Activated T-cell treated with anti-CD3 and anti-CD28 coated beads, Interleukin-2, amount 50 U/mL, for 4 hours (primary cell): ENCODE measurements around the gene IL34. TPM values are rescaled to one million over a fixed set of nuclear protein-coding genes. Genes with fewer than 3 reads are reported as not detected.

ENCODE experiments used
- ATAC-seq, 2 donors: fragments of 200-7000 bp; cut with Tn5 transposase; one replicate each; pipeline ENCODE4 v1.10.0; 2021
- DNase-seq: peaks from one replicate; pipeline ENCODE4 v3.0.0-alpha.2; 2020
- H3K27me3 Mint-ChIP-seq: one replicate; pipeline ENCODE4 v1.8.0; 2021; ENCODE audit warnings: low read depth, mixed read lengths
- H3K36me3 Mint-ChIP-seq: one replicate; pipeline ENCODE4 v1.8.0; 2022; ENCODE audit warnings: mixed read lengths; ENCODE audit not compliant: insufficient read depth
- H3K4me1 Mint-ChIP-seq: one replicate; pipeline ENCODE4 v1.8.0; 2021; ENCODE audit warnings: low read depth, mixed read lengths
- H3K4me3 Mint-ChIP-seq: one replicate; pipeline ENCODE4 v1.8.0; 2021; ENCODE audit warnings: mild to moderate bottlenecking, moderate library complexity, mixed read lengths
- H3K9me3 Mint-ChIP-seq: one replicate; pipeline ENCODE4 v1.8.0; 2021; ENCODE audit warnings: mixed read lengths
- total RNA-seq, 3 donors: library from RNA; stranded (reverse); gene quantifications; one replicate each; pipeline ENCODE4 v1.2.1, GENCODE V29; 2021

Gene IL34
- total RNA-seq, 3 donors from 2014 or later: 0.13 to 0.24 (median 0.13) TPM

DNA sequence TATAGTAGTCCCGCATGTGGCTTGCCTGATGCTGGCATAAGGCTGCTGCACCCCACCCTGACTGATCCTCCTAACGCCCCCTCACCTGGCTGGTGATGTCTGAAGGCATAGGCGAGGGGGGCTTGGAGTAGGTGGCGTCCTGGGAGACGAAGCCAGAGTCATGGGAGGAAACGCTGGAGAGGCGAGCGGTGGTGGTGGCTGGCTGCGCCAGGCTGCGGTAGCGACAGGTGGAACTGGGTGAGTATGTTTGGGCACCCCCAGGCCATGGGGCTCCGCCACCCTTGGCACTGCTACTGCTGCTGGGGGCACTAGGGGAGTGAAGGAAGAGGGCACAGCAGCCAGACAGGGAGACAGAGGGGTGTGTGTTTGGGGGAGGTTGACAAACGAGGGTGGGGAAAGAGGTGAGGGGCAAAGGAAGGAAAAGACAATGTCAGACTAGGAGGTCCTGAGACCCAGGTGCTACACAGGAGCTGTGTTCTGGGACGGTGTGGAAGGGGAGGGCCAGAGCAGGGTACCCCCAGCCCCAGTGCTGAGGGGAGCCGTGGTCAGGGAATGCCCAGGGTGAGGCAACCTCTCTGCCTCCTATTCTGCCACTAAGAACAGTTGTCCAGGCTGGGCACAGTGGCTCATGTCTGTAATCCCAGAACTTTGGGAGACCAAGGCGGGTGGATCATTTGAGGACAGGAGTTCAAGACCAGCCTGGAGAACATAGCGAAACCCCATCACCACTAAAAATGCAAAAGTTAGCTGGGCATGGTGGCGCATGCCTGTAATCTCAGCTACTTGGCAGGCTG, 28.1 kb downstream of the IL34 start:
- Mint-ChIP-seq H3K27me3 (no peaks in the 10 kb centered on the region), H3K4me3 (no peak overlapping the region), H3K36me3 (no peaks in the 10 kb centered on the region), H3K4me1 (peaks cover 2% of the 10 kb centered on the region), H3K9me3 (no peaks in the 10 kb centered on the region)
- ATAC-seq (peak in 1 of 2 donors; percentile 18), DNase-seq (no peak)

- DNase-seq (no peak), ATAC-seq (no peak)
- Mint-ChIP-seq H3K4me3 (no peak overlapping the region), H3K27me3 (no peaks in the 10 kb centered on the region), H3K36me3 (no peaks in the 10 kb centered on the region), H3K9me3 (no peaks in the 10 kb centered on the region), H3K4me1 (peaks cover 2% of the 10 kb centered on the region)
Observed at GRCh38 chr16:70675851-70676513, 29.6 kb downstream of the IL34 start.

DNA sequence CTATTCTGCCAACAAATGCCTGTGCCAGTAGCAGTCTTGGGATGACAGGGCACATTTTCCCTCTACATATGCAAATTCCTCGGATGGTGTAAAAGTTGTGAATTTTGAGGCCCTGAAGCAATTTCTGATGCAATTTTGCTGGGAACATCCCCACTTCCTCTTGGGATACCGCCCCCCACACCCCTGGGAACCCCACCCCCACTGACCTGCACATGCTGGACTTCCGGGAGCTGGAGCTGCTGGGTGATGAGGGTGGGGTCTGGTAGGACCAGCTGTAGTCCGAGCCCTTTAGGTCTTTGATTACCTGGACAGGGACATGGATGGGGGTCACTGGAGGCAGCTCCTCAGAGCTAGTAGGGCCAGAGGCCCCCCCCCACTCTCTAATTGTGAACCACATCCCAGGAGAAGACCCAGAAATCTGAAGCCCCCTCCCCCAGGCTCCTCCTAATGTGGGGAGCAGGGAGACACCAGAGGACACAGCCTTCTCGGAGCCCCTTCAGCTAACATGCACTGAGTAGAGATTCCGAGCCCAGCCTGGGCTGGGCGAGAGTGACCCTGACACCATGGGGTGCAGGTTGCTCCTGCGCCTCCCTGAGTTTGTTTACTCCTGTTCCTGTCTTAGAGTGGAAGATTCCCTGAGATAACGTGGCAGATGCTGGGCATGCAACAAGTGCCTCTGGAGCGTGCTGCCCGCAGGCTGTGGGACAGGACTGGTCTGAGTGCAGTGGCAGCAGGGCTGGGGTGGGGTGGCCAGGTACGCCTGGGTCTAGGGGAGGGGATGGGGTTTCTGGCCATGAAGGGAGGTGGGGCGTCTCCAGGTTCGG, 30.5 kb downstream of the IL34 start:
- no peak for ATAC-seq
- H3K27me3 Mint-ChIP-seq: no peaks in the 10 kb centered on the region
- DNase-seq: no peak
- no peaks in the 10 kb centered on the region for H3K9me3 Mint-ChIP-seq
- peaks cover 2% of the 10 kb centered on the region for H3K4me1 Mint-ChIP-seq
- no peak overlapping the region for H3K4me3 Mint-ChIP-seq
- H3K36me3 Mint-ChIP-seq: no peaks in the 10 kb centered on the region

GRCh38 chr16:70677499-70678120, 31.3 kb downstream of the IL34 start:
- ATAC-seq: no peak
- DNase-seq: no peak
- Mint-ChIP-seq H3K9me3 (no peaks in the 10 kb centered on the region), H3K27me3 (peaks cover under 1% of the 10 kb centered on the region), H3K4me3 (no peak overlapping the region), H3K36me3 (no peaks in the 10 kb centered on the region), H3K4me1 (peaks cover 2% of the 10 kb centered on the region)

DNA sequence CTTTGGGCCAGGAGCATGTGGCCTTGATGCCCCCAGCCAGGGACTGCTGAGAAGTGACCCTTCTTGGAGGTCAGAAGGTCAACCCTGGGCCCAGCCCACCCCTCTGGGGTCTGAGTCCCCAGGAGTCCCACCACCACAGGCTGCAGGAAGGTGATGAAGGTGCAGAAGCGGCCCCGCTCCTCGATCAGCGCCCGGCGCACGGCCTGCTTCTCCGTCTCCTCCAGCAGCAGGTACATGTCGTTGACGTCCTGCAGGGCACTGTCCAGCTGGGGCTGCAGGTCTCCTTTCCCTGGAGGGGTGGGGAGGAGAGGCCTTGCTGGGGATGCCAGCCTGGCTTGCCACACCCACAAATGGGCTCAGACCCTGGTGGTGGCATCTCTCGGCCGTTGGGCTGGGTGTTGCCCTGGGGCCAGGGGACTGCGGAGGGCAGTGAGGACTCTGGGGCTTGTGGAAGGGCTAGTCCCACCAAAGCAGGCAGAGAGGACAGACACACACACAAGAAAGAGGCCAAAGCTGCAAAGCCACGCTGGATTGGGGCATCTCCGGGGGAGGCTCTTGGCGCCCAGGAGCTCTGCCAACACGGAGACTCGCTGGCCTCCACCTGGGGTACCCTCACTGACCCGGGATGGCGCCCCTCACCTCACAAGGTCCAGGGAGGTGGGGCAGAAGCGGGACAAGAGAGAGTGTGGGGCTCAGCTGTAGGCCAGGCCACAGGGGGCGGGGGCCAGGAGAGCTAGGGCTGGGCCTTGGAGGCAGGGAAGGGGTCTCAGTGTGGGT, 31.9 kb downstream of the IL34 start:
- H3K4me3 Mint-ChIP-seq: no peak overlapping the region
- no peak for ATAC-seq

DNA sequence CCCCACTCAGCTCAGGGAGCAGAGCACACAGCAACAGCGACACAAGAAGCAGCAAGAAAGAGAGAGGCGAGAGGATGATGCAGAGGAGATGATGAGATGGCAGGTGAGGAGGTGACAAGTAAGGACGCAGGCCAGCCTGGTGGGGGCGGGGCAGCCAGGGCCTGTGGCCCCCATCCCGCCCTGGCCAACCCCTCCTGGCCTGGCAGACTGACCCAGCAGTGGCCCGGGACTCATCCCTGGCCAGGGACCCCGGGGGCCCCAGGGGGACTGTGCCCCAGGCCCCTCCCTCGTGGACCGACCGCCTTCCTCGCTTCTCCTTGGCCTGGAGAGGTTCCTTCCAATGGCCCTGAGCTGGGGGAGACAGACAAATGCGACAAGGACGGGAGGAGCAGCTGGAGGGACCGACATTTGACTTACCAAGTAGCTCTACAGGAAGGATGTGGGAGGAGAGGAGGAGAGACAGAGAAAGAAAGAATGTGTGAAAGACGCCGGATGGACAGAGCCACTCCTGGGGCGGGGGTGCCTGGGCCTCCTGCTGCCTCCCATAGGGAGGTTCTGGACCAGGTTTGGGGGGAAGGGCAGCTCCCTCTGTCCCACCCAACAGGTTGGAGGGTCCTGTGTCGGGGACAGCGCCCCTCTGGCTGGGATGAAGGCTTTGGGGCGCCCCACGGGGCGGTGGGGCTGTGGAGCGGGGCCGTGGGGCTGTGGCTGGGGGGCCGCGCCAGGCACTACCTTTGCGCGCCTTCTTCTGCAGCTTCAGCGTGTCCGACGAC, 32.7 kb downstream of the IL34 start:
- DNase-seq: no peak
- no peaks in the 10 kb centered on the region for H3K36me3 Mint-ChIP-seq
- peaks cover 2% of the 10 kb centered on the region for H3K4me1 Mint-ChIP-seq
- H3K4me3 Mint-ChIP-seq: no peak overlapping the region
- ATAC-seq: no peak
- peaks cover 4% of the 10 kb centered on the region for H3K27me3 Mint-ChIP-seq
- no peaks in the 10 kb centered on the region for H3K9me3 Mint-ChIP-seq

More for the DNA sequence above, 31.9 kb downstream of the IL34 start:
- no peaks in the 10 kb centered on the region for H3K36me3 Mint-ChIP-seq
- peaks cover 2% of the 10 kb centered on the region for H3K4me1 Mint-ChIP-seq
- H3K27me3 Mint-ChIP-seq: peaks cover 1% of the 10 kb centered on the region
- no peaks in the 10 kb centered on the region for H3K9me3 Mint-ChIP-seq
- no peak for DNase-seq

GRCh38 chr16:70679671-70680494, 33.5 kb downstream of the IL34 start:
- H3K4me3 Mint-ChIP-seq: no peak overlapping the region
- no peak for DNase-seq

DNA sequence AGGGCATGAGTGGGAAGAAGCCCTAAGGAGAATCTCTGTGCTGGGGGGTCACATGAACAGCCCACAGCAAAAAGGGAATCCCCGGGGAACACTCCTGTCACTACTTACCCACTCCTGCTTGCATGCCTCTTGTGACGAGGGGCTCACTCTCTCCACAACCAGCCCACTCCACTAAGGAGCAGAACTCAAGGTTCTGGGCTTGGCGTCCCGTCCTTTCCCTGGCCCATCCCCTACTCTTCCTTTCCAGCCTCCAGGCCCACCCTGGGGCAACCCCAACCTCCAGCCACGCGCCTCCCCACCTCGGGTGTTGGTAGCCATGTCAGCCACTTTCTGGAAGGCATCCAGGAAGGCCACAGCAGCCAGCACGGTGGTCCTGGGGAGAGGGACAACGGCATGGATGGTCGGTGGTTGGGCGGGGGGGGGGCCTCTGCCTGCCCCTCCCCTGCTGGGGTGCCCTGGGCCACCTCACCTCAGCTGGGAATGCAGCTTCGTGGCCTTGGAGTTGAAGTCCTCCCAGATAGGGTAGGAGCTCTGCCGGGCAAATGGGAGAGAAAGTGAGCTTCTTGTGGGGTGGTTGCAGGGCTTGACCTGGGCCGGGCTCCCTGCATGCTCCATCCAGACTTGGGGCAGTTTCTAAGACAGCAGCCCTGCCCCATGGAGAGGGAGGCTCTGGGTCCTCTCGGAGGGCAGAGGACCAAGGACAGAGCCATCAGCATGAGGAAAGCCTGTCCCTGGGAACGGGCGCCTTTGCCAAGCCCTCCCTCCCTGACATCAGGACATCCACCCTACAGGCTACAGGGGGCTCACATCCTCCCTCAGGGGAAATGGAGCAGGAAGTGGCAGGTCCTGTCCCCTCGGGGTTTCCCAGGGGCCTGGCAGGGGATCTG, 34.4 kb downstream of the IL34 start:
- H3K9me3 Mint-ChIP-seq: no peaks in the 10 kb centered on the region
- peaks cover 13% of the 10 kb centered on the region for H3K27me3 Mint-ChIP-seq
- ATAC-seq (no peak), DNase-seq (no peak)
- peaks cover 2% of the 10 kb centered on the region for H3K4me1 Mint-ChIP-seq
- H3K4me3 Mint-ChIP-seq: no peak overlapping the region
- no peaks in the 10 kb centered on the region for H3K36me3 Mint-ChIP-seq

More at GRCh38 chr16:70679671-70680494, 33.5 kb downstream of the IL34 start:
- ATAC-seq: peak; percentile 43 to 54
- H3K27me3 Mint-ChIP-seq: peaks cover 10% of the 10 kb centered on the region
- no peaks in the 10 kb centered on the region for H3K36me3 Mint-ChIP-seq
- no peaks in the 10 kb centered on the region for H3K9me3 Mint-ChIP-seq
- peaks cover 2% of the 10 kb centered on the region for H3K4me1 Mint-ChIP-seq

- DNase-seq: no peak
- H3K36me3 Mint-ChIP-seq: no peaks in the 10 kb centered on the region
- H3K9me3 Mint-ChIP-seq: no peaks in the 10 kb centered on the region
- H3K4me1 Mint-ChIP-seq: peaks cover 4% of the 10 kb centered on the region
- ATAC-seq: no peak
- H3K27me3 Mint-ChIP-seq: peaks cover 17% of the 10 kb centered on the region
- H3K4me3 Mint-ChIP-seq: no peak overlapping the region
Observed at GRCh38 chr16:70681382-70682238, 35.3 kb downstream of the IL34 start.

GRCh38 chr16:70682239-70683145, 36.1 kb downstream of the IL34 start:
- Mint-ChIP-seq H3K36me3 (no peaks in the 10 kb centered on the region), H3K4me3 (no peak overlapping the region), H3K9me3 (no peaks in the 10 kb centered on the region), H3K27me3 (peaks cover 21% of the 10 kb centered on the region), H3K4me1 (peaks cover 4% of the 10 kb centered on the region)
- ATAC-seq (no peak), DNase-seq (no peak)
